ENCODE measurements around the gene CEACAM19.
"Not testable (repeated sequence)": the region's sequence is repeated elsewhere in the genome, so short reads cannot be mapped to it uniquely, and the experiment has no call there.

Gene CEACAM19

GRCh38 chr19:44677019-44677811, 5.9 kb downstream of the CEACAM19 start:
- H3K4me3 ChIP-seq (ENCODE audit: low read depth, low read length), result no peak overlapping the region
- TF ChIP-seq, protein P1, sequence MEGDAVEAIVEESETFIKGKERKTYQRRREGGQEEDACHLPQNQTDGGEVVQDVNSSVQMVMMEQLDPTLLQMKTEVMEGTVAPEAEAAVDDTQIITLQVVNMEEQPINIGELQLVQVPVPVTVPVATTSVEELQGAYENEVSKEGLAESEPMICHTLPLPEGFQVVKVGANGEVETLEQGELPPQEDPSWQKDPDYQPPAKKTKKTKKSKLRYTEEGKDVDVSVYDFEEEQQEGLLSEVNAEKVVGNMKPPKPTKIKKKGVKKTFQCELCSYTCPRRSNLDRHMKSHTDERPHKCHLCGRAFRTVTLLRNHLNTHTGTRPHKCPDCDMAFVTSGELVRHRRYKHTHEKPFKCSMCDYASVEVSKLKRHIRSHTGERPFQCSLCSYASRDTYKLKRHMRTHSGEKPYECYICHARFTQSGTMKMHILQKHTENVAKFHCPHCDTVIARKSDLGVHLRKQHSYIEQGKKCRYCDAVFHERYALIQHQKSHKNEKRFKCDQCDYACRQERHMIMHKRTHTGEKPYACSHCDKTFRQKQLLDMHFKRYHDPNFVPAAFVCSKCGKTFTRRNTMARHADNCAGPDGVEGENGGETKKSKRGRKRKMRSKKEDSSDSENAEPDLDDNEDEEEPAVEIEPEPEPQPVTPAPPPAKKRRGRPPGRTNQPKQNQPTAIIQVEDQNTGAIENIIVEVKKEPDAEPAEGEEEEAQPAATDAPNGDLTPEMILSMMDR (IDR thresholded peaks at IDR 0.05; ENCODE audit: low read depth, low read length), result no peak

- TF ChIP-seq, protein P1 (IDR thresholded peaks at IDR 0.05; ENCODE audit: low read depth, low read length), result no peak
- H3K4me3 ChIP-seq (ENCODE audit: low read depth, low read length), result no peak overlapping the region
Measured at GRCh38 chr19:44680536-44680935, 9.3 kb downstream of the CEACAM19 start.

DNA sequence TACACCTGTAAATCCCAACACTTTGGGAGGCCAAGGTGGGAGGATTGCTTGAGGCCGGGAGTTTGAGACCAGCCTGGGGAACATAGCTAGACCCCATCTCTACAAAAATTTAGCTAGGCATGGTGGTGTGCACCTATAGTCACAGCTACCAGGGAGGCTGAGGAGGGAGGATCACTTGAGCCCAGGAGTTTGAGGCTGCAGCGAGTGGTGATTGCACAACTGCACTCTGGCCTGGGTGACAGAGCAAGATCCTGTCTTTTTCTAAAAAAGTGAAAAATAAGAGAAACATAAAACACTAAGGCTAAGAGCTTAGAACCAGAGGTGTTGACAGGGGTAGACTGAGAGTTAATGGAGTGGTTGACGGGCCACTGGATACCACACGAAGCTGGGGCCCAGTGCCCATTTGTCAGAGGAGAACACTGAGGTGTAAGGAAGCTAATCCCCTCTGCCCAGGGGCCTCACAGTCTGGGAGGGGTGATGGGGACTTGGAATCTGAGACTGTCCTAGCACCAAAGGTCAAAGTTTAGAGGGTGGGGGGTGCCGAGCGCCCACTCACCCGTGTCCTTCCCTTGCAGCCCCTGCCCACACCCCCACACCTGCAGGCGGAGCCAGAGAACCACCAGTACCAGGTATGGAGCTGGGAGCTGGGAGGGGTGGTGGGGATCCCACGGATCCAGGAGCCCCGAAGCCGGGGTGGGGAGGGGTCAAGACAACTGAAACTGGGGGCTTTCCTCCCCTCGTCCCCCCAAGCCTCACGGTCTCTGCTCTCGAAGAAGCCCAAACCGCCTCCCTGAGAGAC, 10.9 kb downstream of the CEACAM19 start:
- TF ChIP-seq, protein P1 (IDR thresholded peaks at IDR 0.05; ENCODE audit: low read depth, low read length), result no peak
- no peak overlapping the region for H3K4me3 ChIP-seq (ENCODE audit: low read depth, low read length)

DNA sequence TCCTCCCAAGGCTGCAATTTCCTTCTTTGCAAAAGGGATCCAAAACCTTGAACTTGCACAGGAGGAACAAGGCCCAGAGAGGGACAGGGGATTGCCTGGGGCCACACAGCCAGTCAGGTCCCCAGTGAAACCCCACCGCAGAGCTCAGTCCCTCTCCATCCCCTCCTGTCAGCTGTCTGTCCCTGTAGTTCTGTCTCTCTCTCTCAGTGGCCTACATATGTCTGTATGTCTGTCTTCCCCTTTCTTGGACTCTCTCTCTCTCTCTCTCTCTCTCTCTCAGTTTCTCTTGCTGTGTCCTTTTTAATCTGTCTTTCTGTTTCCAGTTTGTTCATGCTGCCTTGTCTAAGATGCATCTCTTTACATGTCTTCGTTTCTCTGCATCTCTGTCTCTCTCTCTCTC, 11.5 kb downstream of the CEACAM19 start:
- TF ChIP-seq, protein P1 (IDR thresholded peaks at IDR 0.05; ENCODE audit: low read depth, low read length), result no peak

GRCh38 chr19:44683434-44684210, 12.3 kb downstream of the CEACAM19 start:
- TF ChIP-seq, protein P1 (IDR thresholded peaks at IDR 0.05; ENCODE audit: low read depth, low read length), result no peak
- no peak overlapping the region for H3K4me3 ChIP-seq (ENCODE audit: low read depth, low read length)

More for the DNA sequence above, 11.5 kb downstream of the CEACAM19 start:
- no peak overlapping the region for H3K4me3 ChIP-seq (ENCODE audit: low read depth, low read length)

- H3K4me3 ChIP-seq (ENCODE audit: low read depth, low read length), result not testable (repeated sequence)
Measured at GRCh38 chr19:44684396-44684795, 13.1 kb downstream of the CEACAM19 start.

All from WI38 (cell line).